ENCODE measurements around the gene SLA2.

SLA2 gene

DNA sequence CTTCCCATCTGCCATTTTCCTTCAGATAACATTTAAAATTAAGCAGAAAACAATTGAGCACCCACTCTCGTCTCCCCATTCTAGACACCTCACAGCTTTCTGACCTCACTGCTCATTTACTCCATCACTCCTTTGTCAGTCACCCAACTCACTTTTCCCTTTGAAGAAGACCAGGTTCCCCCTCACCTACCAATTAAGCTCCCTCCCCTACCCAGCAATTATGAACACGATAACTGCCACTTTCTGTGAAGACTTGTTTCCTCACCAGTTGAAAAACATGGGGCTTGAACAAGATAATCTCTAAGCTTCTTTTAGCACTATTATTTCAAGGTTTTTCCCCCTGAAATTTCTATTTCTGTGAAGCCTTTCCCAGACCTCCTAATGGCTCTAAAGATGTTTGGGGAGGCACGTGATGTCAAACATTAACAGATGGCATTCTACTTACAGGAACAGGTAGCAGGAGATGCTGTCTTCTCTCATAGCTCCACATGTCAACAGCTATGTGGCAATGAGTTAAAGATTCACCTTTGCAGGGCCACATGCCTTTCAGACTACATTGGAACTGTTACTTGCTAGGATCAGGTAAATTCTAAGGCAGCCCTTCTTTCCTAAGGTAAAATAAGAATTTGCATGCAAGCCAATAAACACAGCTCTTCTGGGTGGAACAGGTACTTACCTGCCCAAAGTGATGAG, 24.8 kb upstream of the SLA2 start:
- H3K4me1 ChIP-seq (ENCODE audit: control insufficient read depth, insufficient read depth, low read length) = no peaks in the 10 kb centered on the region
- H3K9me3 ChIP-seq (ENCODE audit: control insufficient read depth, insufficient read depth, low read length) = no peaks in the 10 kb centered on the region
- peaks cover 3% of the 10 kb centered on the region for H3K36me3 ChIP-seq (ENCODE audit: control insufficient read depth, insufficient read depth, low read length)
- H3K9ac ChIP-seq (ENCODE audit: low read depth, low read length) = no peak overlapping the region
- no peaks in the 10 kb centered on the region for H3K27me3 ChIP-seq (ENCODE audit: control insufficient read depth, insufficient read depth, low read length)
- no peak overlapping the region for H3K4me3 ChIP-seq (ENCODE audit: low read depth, low read length)

DNA sequence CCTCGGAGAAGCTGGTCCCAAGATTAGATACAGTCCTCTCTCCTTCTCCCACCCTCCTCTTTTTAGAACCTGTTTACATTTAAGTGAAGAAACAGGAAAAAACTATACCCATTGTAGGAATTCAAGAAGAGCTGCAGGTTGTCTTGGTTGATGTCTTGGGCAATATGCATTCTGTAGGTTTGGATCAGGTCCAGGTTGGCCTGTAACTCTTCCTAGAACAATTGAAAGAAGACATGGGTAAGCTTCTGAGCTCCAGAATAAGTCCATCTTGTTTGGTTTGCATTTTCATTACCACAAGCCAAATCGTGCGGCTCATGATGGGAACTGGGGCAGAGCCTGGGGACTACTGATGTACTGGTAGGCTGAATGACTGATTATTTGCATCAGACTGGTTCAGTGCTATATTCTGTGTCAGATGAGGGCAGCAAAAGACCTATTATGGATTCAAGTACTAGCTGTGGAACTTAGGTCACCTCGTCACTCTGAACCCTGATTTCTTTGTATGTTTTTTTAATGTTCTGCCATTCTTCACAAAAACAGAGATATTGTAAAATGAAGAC, 20.3 kb upstream of the SLA2 start:
- Histone ChIP-seq H3K36me3 (ENCODE audit: control insufficient read depth, insufficient read depth, low read length) (peaks cover 3% of the 10 kb centered on the region), H3K4me1 (ENCODE audit: control insufficient read depth, insufficient read depth, low read length) (no peaks in the 10 kb centered on the region), H3K9me3 (ENCODE audit: control insufficient read depth, insufficient read depth, low read length) (no peaks in the 10 kb centered on the region), H3K27me3 (ENCODE audit: control insufficient read depth, insufficient read depth, low read length) (no peaks in the 10 kb centered on the region), H3K4me3 (ENCODE audit: low read depth, low read length) (no peak overlapping the region), H3K9ac (ENCODE audit: low read depth, low read length) (no peak overlapping the region)

DNA sequence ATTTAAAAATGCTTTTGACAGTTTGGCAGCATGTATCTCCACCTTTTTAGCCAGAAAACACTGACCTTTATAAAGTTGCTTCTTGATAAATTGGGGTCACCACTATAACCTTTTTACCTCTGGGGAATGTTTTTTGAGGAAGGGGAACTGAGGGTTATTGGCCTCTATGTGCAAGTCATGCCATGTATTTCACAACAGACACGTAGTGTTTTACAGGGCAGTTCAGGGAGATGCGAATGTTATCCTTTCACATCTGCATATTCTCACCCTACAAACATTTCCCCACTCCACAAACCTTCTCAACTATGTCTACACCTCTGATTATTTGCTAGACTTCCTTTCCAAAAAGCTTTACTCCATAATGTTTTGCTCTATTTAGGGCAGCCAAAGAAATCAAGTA, 17.0 kb upstream of the SLA2 start:
- no peaks in the 10 kb centered on the region for H3K36me3 ChIP-seq (ENCODE audit: control insufficient read depth, insufficient read depth, low read length)
- H3K9ac ChIP-seq (ENCODE audit: low read depth, low read length) = no peak overlapping the region
- H3K9me3 ChIP-seq (ENCODE audit: control insufficient read depth, insufficient read depth, low read length) = no peaks in the 10 kb centered on the region
- H3K27me3 ChIP-seq (ENCODE audit: control insufficient read depth, insufficient read depth, low read length) = no peaks in the 10 kb centered on the region
- H3K4me3 ChIP-seq (ENCODE audit: low read depth, low read length) = no peak overlapping the region
- no peaks in the 10 kb centered on the region for H3K4me1 ChIP-seq (ENCODE audit: control insufficient read depth, insufficient read depth, low read length)

DNA sequence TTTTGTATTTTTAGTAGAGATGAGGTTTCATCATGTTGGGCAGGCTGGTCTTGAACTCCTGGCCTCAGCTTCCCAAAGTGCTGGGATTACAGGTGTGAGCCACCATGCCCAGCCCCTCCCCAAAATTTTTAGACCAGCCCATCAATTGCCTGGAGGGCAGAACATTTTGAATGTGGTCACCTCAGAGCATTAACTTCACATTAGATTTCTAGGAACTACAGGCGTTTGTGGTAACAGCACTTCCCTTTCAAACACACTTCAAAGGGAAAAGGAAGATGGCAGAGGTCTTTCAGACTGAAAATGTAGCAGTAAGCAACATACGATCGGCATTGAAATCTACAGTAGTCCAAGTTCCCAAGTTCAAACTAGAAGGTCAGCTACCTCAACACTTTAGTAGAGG, 12.3 kb upstream of the SLA2 start:
- Histone ChIP-seq H3K27me3 (ENCODE audit: control insufficient read depth, insufficient read depth, low read length) (no peaks in the 10 kb centered on the region), H3K4me1 (ENCODE audit: control insufficient read depth, insufficient read depth, low read length) (no peaks in the 10 kb centered on the region), H3K4me3 (ENCODE audit: low read depth, low read length) (no peak overlapping the region), H3K9me3 (ENCODE audit: control insufficient read depth, insufficient read depth, low read length) (no peaks in the 10 kb centered on the region), H3K9ac (ENCODE audit: low read depth, low read length) (no peak overlapping the region), H3K36me3 (ENCODE audit: control insufficient read depth, insufficient read depth, low read length) (peaks cover 5% of the 10 kb centered on the region)

DNA sequence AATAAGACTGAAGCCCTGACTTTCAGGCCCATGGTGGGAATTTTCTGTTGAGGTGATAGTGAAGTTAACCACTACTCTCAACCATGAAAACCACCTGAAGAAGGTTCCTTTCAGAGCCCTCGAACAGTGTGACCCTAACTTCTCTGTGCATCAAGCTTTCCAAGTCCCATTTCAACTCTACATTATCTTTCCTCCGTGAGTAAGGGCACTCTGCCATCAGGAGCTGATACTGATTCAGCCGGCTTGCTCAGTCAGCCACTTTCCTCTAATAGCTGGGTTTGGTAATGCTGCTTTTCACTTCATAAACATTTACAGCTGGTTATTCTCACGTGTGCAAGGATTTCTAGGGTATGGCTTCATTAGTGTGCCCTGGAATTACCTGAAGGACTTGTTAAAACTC, 10.7 kb upstream of the SLA2 start:
- H3K9ac ChIP-seq (ENCODE audit: low read depth, low read length) = no peak overlapping the region
- H3K4me1 ChIP-seq (ENCODE audit: control insufficient read depth, insufficient read depth, low read length) = no peaks in the 10 kb centered on the region
- H3K4me3 ChIP-seq (ENCODE audit: low read depth, low read length) = no peak overlapping the region
- H3K36me3 ChIP-seq (ENCODE audit: control insufficient read depth, insufficient read depth, low read length) = peaks cover 5% of the 10 kb centered on the region
- H3K9me3 ChIP-seq (ENCODE audit: control insufficient read depth, insufficient read depth, low read length) = no peaks in the 10 kb centered on the region
- H3K27me3 ChIP-seq (ENCODE audit: control insufficient read depth, insufficient read depth, low read length) = no peaks in the 10 kb centered on the region

DNA sequence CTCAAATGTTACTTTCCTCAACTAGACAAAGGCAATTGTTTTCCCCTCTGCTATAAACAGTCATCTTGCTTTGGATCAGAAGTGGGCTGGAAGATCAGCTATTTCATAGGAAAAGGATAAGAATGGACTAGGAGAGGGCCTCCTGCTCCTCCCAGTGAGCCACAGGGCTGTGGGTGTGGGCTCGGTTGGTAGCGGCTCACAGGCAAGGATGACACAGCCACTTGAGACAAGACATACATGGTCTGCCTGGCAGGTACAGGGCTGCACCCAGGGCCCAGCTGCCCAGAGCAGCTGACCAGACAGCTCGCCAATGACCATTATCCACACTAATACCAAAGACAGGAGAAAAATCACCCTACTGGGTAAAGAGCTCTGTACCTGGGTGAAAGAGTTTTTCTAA, 9.0 kb upstream of the SLA2 start:
- H3K9ac ChIP-seq (ENCODE audit: low read depth, low read length) = no peak overlapping the region

DNA sequence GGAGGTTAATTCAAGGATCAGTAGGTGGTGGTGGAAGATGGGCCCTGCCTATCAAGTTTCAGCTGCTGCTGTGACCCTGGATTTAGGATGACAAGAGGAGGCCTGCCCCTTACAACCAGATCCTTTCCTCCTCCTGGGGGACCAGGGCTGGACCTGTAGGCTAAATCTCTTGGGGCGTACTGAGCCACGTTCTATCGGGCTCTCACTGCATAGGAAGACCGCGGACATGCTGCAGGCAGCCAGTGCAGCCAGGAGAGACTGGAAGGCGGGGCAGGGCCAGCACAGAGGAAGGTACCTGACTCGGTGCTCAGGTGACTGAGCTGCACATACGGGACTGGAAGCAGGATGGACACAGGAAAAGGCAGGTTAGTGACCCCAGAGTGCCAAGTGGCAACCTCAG, 8.5 kb upstream of the SLA2 start:
- Histone ChIP-seq H3K9me3 (ENCODE audit: control insufficient read depth, insufficient read depth, low read length) (no peaks in the 10 kb centered on the region), H3K9ac (ENCODE audit: low read depth, low read length) (no peak overlapping the region), H3K4me3 (ENCODE audit: low read depth, low read length) (no peak overlapping the region), H3K36me3 (ENCODE audit: control insufficient read depth, insufficient read depth, low read length) (peaks cover 5% of the 10 kb centered on the region), H3K4me1 (ENCODE audit: control insufficient read depth, insufficient read depth, low read length) (no peaks in the 10 kb centered on the region), H3K27me3 (ENCODE audit: control insufficient read depth, insufficient read depth, low read length) (no peaks in the 10 kb centered on the region)

More for the DNA sequence above, 9.0 kb upstream of the SLA2 start:
- Histone ChIP-seq H3K4me1 (ENCODE audit: control insufficient read depth, insufficient read depth, low read length) (no peaks in the 10 kb centered on the region), H3K4me3 (ENCODE audit: low read depth, low read length) (no peak overlapping the region), H3K9me3 (ENCODE audit: control insufficient read depth, insufficient read depth, low read length) (no peaks in the 10 kb centered on the region), H3K36me3 (ENCODE audit: control insufficient read depth, insufficient read depth, low read length) (peaks cover 5% of the 10 kb centered on the region), H3K27me3 (ENCODE audit: control insufficient read depth, insufficient read depth, low read length) (no peaks in the 10 kb centered on the region)

DNA sequence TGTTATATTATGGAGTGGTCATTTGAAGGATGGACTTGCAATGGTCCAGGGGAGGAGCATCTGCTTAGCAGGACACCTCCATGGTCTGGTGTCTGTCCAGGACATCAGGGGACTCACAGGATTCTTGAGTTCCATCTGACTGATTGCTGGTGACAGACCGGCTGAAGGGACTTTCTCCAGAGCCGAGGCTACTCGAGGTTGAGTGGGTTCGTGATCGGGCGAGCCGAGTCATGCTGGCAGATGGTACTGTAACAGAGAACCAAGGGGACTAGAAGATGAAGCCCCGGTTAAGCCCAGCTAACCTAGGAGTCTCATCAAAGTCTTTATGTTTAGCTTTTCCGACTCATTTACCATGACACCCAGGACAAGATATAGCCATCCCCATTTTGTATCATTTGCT, 7.5 kb upstream of the SLA2 start:
- Histone ChIP-seq H3K27me3 (ENCODE audit: control insufficient read depth, insufficient read depth, low read length) (no peaks in the 10 kb centered on the region), H3K4me1 (ENCODE audit: control insufficient read depth, insufficient read depth, low read length) (no peaks in the 10 kb centered on the region), H3K4me3 (ENCODE audit: low read depth, low read length) (no peak overlapping the region), H3K9ac (ENCODE audit: low read depth, low read length) (no peak overlapping the region), H3K9me3 (ENCODE audit: control insufficient read depth, insufficient read depth, low read length) (no peaks in the 10 kb centered on the region), H3K36me3 (ENCODE audit: control insufficient read depth, insufficient read depth, low read length) (peaks cover 5% of the 10 kb centered on the region)

DNA sequence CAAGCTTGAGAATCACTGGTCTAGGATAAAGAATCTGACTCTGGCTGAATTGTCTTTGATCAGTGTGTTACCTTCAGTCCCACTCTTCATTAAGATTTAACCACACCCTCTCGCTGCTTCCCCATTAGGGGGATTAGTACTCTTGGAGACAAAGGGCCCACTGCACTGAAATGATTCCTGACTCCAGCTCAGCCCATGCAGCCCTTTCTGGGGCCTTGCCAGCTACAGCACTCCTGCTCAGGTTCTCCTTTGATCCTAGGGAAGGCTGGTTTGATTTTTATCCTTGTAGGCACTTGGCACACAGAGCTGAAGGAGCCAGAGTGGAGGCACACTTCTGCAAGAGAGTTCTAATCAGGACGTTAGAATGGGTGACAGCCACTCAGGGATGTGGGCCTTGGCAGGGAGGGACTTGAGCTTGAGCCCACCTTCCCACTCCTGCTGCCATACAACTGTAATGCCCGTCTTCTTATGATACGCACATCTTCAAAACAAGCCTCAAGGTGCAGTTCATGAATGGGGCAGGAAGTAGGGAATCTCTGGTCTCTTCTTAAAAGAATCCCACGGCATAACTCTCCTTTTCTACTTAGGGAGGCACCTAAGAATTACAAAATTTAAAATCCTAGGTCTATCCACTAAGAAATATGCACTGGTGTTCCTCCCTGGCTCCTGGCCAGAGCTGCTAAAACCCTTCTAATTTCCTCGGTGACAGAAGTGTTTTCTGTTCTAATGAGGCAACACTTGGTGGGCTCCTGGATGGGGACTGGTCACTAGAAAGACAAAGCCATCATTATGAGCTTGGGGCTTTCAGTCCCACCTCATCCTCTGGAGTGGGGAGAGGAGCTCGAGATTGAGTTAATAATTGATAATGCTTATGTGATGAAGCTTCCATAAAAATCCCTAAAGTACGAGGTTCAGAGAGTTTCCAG, 1.5 kb upstream of the SLA2 start:
- Histone ChIP-seq H3K4me3 (ENCODE audit: low read depth, low read length) (no peak overlapping the region), H3K36me3 (ENCODE audit: control insufficient read depth, insufficient read depth, low read length) (no peaks in the 10 kb centered on the region), H3K9ac (ENCODE audit: low read depth, low read length) (no peak overlapping the region), H3K9me3 (ENCODE audit: control insufficient read depth, insufficient read depth, low read length) (no peaks in the 10 kb centered on the region), H3K27me3 (ENCODE audit: control insufficient read depth, insufficient read depth, low read length) (no peaks in the 10 kb centered on the region), H3K4me1 (ENCODE audit: control insufficient read depth, insufficient read depth, low read length) (peaks cover 5% of the 10 kb centered on the region)

DNA sequence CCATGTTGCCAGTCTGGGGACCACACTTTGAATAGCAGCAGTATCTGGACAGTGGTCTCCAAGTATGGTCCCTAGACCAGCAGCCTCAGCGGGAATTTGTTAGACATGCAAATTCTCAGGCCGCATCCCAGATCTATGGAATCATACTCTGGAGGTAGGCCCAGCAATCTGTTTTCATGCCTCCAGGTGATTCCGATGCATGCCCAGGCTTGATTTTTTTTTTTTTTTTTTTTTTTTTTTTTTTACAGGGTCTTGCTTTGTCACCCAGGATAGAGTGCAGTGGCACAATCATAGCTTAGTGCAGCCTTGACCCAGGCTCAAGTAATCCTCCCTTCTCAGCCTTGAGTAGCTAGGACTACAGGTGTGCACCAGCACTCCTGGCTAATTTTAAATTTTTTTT, 682 bp upstream of the SLA2 start:
- no peaks in the 10 kb centered on the region for H3K9me3 ChIP-seq (ENCODE audit: control insufficient read depth, insufficient read depth, low read length)
- H3K4me3 ChIP-seq (ENCODE audit: low read depth, low read length) = no peak overlapping the region
- H3K4me1 ChIP-seq (ENCODE audit: control insufficient read depth, insufficient read depth, low read length) = peaks cover 5% of the 10 kb centered on the region
- no peak overlapping the region for H3K9ac ChIP-seq (ENCODE audit: low read depth, low read length)
- no peaks in the 10 kb centered on the region for H3K36me3 ChIP-seq (ENCODE audit: control insufficient read depth, insufficient read depth, low read length)
- H3K27me3 ChIP-seq (ENCODE audit: control insufficient read depth, insufficient read depth, low read length) = no peaks in the 10 kb centered on the region

DNA sequence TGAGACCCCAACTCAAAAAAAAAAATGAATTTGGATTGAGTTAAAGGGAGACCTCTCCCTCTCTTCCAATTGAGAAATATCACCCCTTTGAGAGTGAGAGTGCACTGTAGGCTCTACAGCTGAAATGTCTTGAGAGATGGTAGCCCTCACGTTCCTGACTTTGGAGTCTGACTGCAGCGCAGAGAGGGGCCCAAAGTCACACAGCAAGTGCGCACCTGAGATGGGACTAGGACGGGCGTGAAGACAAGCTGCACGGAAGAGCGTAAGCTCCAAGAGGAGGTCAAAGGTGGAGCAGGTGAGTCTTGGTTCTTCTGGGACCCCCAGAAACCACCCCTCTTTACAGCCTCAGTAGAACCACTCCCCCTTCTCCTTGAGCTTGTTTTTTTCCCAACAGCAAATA, 643 bp downstream of the SLA2 start:
- H3K4me3 ChIP-seq (ENCODE audit: low read depth, low read length) = no peak overlapping the region
- peaks cover 5% of the 10 kb centered on the region for H3K4me1 ChIP-seq (ENCODE audit: control insufficient read depth, insufficient read depth, low read length)
- H3K9ac ChIP-seq (ENCODE audit: low read depth, low read length) = no peak overlapping the region
- no peaks in the 10 kb centered on the region for H3K9me3 ChIP-seq (ENCODE audit: control insufficient read depth, insufficient read depth, low read length)
- no peaks in the 10 kb centered on the region for H3K27me3 ChIP-seq (ENCODE audit: control insufficient read depth, insufficient read depth, low read length)
- H3K36me3 ChIP-seq (ENCODE audit: control insufficient read depth, insufficient read depth, low read length) = no peaks in the 10 kb centered on the region

DNA sequence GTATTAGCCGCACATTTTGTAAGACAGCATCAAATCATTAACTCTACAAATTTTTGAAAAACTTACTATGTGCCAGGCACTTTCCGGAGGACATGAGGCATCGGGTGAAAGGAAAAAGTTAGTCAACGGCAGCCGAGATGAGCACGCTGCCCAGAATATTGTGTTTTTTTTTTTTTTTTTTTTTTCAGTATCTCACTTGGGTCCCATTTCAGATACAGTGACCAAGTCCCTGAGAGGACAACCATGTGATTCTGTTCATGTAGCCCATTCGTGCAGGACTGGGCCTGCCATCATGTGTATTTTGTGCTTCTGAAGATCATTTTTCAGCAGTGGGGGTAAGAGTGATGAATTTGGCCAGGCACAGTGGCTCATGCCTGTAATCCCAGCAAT, 1.3 kb downstream of the SLA2 start:
- Histone ChIP-seq H3K9me3 (ENCODE audit: control insufficient read depth, insufficient read depth, low read length) (no peaks in the 10 kb centered on the region), H3K9ac (ENCODE audit: low read depth, low read length) (no peak overlapping the region)

More for the DNA sequence above, 1.3 kb downstream of the SLA2 start:
- Histone ChIP-seq H3K4me3 (ENCODE audit: low read depth, low read length) (no peak overlapping the region), H3K4me1 (ENCODE audit: control insufficient read depth, insufficient read depth, low read length) (peaks cover 5% of the 10 kb centered on the region), H3K27me3 (ENCODE audit: control insufficient read depth, insufficient read depth, low read length) (no peaks in the 10 kb centered on the region), H3K36me3 (ENCODE audit: control insufficient read depth, insufficient read depth, low read length) (no peaks in the 10 kb centered on the region)
